SJCRH30 (cell line): ENCODE measurements around the gene IFT122. TPM values are rescaled to one million over a fixed set of nuclear protein-coding genes. Genes with fewer than 3 reads are reported as not detected.

ENCODE experiments used
- DNase-seq, 2 experiments: peaks; one replicate each; pipeline ENCODE4 v3.0.0-alpha.2; 2015 to 2020
- H3K27ac ChIP-seq: fragments of 250-450 bp; sonication (Bioruptor Pico); 2 replicates; pipeline ENCODE4 v1.5.1; 2020; ENCODE audit warnings: mild to moderate bottlenecking, moderate library complexity
- H3K27me3 ChIP-seq: fragments of 250-450 bp; sonication (Bioruptor Pico); 2 replicates; pipeline ENCODE4 v1.5.1; 2020; ENCODE audit warnings: mild to moderate bottlenecking, moderate library complexity
- H3K36me3 ChIP-seq: fragments of 250-450 bp; sonication (Bioruptor Pico); 2 replicates; pipeline ENCODE4 v1.5.1; 2020; ENCODE audit warnings: mild to moderate bottlenecking, moderate library complexity
- H3K4me1 ChIP-seq: fragments of 250-450 bp; sonication (Bioruptor Pico); 2 replicates; pipeline ENCODE4 v1.5.1; 2020; ENCODE audit warnings: mild to moderate bottlenecking, moderate library complexity
- H3K4me3 ChIP-seq: fragments of 250-450 bp; sonication (Bioruptor Pico); 2 replicates; pipeline ENCODE4 v1.5.1; 2020; ENCODE audit warnings: mild to moderate bottlenecking, moderate library complexity
- H3K9me3 ChIP-seq: fragments of 250-450 bp; sonication (Bioruptor Pico); replicated peaks from 2 replicates; pipeline ENCODE4 v1.5.1; 2020; ENCODE audit warnings: mild to moderate bottlenecking, moderate library complexity
- total RNA-seq: library from RNA; depleted of rRNA; stranded (reverse); fragments of >200 nt; shearing (Covaris generic); gene quantifications from 2 replicates; pipeline ENCODE4 v1.2.3, GENCODE V29; 2014

IFT122 gene
- total RNA-seq, 1 experiment from 2014 or later, result 18.1 TPM

- Histone ChIP-seq H3K4me1 (no peaks in the 10 kb centered on the region), H3K27ac (no peak overlapping the region), H3K36me3 (no peaks in the 10 kb centered on the region), H3K9me3 (no peaks in the 10 kb centered on the region), H3K27me3 (no peaks in the 10 kb centered on the region), H3K4me3 (no peak overlapping the region)
- DNase-seq, result no peak
These were observed 17.1 kb upstream of the IFT122 start for GRCh38 chr3:129422897-129423296.

- Histone ChIP-seq H3K4me3 (no peak overlapping the region), H3K9me3 (no peaks in the 10 kb centered on the region), H3K4me1 (no peaks in the 10 kb centered on the region), H3K27me3 (no peaks in the 10 kb centered on the region), H3K36me3 (peaks cover 5% of the 10 kb centered on the region), H3K27ac (no peak overlapping the region)
- DNase-seq, result no peak
These were observed 15.7 kb upstream of the IFT122 start for GRCh38 chr3:129424185-129424841.

GRCh38 chr3:129425213-129425612 lies 14.8 kb upstream of the IFT122 start:
- no peaks in the 10 kb centered on the region for H3K9me3 ChIP-seq
- no peaks in the 10 kb centered on the region for H3K27me3 ChIP-seq
- no peak overlapping the region for H3K27ac ChIP-seq
- no peaks in the 10 kb centered on the region for H3K4me1 ChIP-seq
- H3K4me3 ChIP-seq, result no peak overlapping the region
- no peak for DNase-seq
- peaks cover 10% of the 10 kb centered on the region for H3K36me3 ChIP-seq

GRCh38 chr3:129425619-129426018 lies 14.4 kb upstream of the IFT122 start:
- H3K4me3 ChIP-seq, result no peak overlapping the region
- H3K36me3 ChIP-seq, result peaks cover 14% of the 10 kb centered on the region
- no peaks in the 10 kb centered on the region for H3K4me1 ChIP-seq
- H3K27me3 ChIP-seq, result no peaks in the 10 kb centered on the region
- no peak overlapping the region for H3K27ac ChIP-seq
- no peaks in the 10 kb centered on the region for H3K9me3 ChIP-seq
- DNase-seq, result no peak

GRCh38 chr3:129428007-129428375 lies 12.0 kb upstream of the IFT122 start:
- Histone ChIP-seq H3K27me3 (no peaks in the 10 kb centered on the region), H3K4me3 (no peak overlapping the region), H3K36me3 (peaks cover 36% of the 10 kb centered on the region), H3K9me3 (no peaks in the 10 kb centered on the region), H3K27ac (no peak overlapping the region), H3K4me1 (no peaks in the 10 kb centered on the region)
- DNase-seq, result no peak

- Histone ChIP-seq H3K4me3 (no peak within 1 kb of the TSS), H3K9me3 (no peaks in the 10 kb centered on the region), H3K27ac (no peak within 1 kb of the TSS), H3K4me1 (no peaks in the 10 kb centered on the region), H3K27me3 (no peaks in the 10 kb centered on the region), H3K36me3 (peaks cover 40% of the 10 kb centered on the region)
- no peak for DNase-seq
These were observed 11.5 kb upstream of the IFT122 start, which contains the start of gene EFCAB12 for GRCh38 chr3:129428376-129429079. Gene EFCAB12 (minus strand): TSS chr3:129428636. CDS start chr3:129428488, 148 bp downstream.

- Histone ChIP-seq H3K4me3 (no peak overlapping the region), H3K4me1 (no peaks in the 10 kb centered on the region), H3K9me3 (no peaks in the 10 kb centered on the region), H3K36me3 (peaks cover 44% of the 10 kb centered on the region), H3K27ac (no peak overlapping the region), H3K27me3 (no peaks in the 10 kb centered on the region)
- DNase-seq, result no peak
These were observed 11.0 kb upstream of the IFT122 start for GRCh38 chr3:129429080-129429451.

- no peaks in the 10 kb centered on the region for H3K27me3 ChIP-seq
- H3K9me3 ChIP-seq, result no peaks in the 10 kb centered on the region
- peaks cover 49% of the 10 kb centered on the region for H3K36me3 ChIP-seq
- no peak for DNase-seq
- no peak overlapping the region for H3K4me3 ChIP-seq
- H3K4me1 ChIP-seq, result no peaks in the 10 kb centered on the region
- no peak overlapping the region for H3K27ac ChIP-seq
These were observed 10.4 kb upstream of the IFT122 start for GRCh38 chr3:129429602-129430001.

GRCh38 chr3:129432036-129432435 lies 8.0 kb upstream of the IFT122 start:
- DNase-seq, result peak in 1 of 2 experiments; percentile 24
- peaks cover 63% of the 10 kb centered on the region for H3K36me3 ChIP-seq
- H3K4me1 ChIP-seq, result no peaks in the 10 kb centered on the region
- H3K27ac ChIP-seq, result no peak overlapping the region
- no peak overlapping the region for H3K4me3 ChIP-seq
- H3K27me3 ChIP-seq, result no peaks in the 10 kb centered on the region
- H3K9me3 ChIP-seq, result no peaks in the 10 kb centered on the region

GRCh38 chr3:129432671-129433070 lies 7.4 kb upstream of the IFT122 start:
- H3K27ac ChIP-seq, result no peak overlapping the region
- no peaks in the 10 kb centered on the region for H3K27me3 ChIP-seq
- peaks cover 69% of the 10 kb centered on the region for H3K36me3 ChIP-seq
- no peaks in the 10 kb centered on the region for H3K4me1 ChIP-seq
- H3K9me3 ChIP-seq, result no peaks in the 10 kb centered on the region
- no peak overlapping the region for H3K4me3 ChIP-seq
- no peak for DNase-seq

- no peaks in the 10 kb centered on the region for H3K4me1 ChIP-seq
- no peak for DNase-seq
- no peak overlapping the region for H3K4me3 ChIP-seq
- H3K27ac ChIP-seq, result no peak overlapping the region
- H3K9me3 ChIP-seq, result no peaks in the 10 kb centered on the region
- H3K36me3 ChIP-seq, result peaks cover 69% of the 10 kb centered on the region
- H3K27me3 ChIP-seq, result no peaks in the 10 kb centered on the region
These were observed 6.5 kb upstream of the IFT122 start for GRCh38 chr3:129433565-129433964.

- no peaks in the 10 kb centered on the region for H3K4me1 ChIP-seq
- no peak overlapping the region for H3K27ac ChIP-seq
- H3K4me3 ChIP-seq, result no peak overlapping the region
- no peaks in the 10 kb centered on the region for H3K27me3 ChIP-seq
- peaks cover 66% of the 10 kb centered on the region for H3K36me3 ChIP-seq
- DNase-seq, result no peak
- H3K9me3 ChIP-seq, result no peaks in the 10 kb centered on the region
These were observed 5.9 kb upstream of the IFT122 start for GRCh38 chr3:129434140-129434539.

- Histone ChIP-seq H3K27me3 (no peaks in the 10 kb centered on the region), H3K27ac (no peak overlapping the region), H3K36me3 (peaks cover 58% of the 10 kb centered on the region), H3K4me3 (no peak overlapping the region), H3K4me1 (no peaks in the 10 kb centered on the region), H3K9me3 (no peaks in the 10 kb centered on the region)
- DNase-seq, result no peak
These were observed 4.7 kb upstream of the IFT122 start for GRCh38 chr3:129435367-129435766.

GRCh38 chr3:129439226-129439816 lies 703 bp upstream of the IFT122 start:
- H3K4me3 ChIP-seq, result peak overlapping the region; percentile 76

GRCh38 chr3:129440618-129441190 lies 680 bp downstream of the IFT122 start:
- DNase-seq, result no peak
- peak overlapping the region; percentile 76 for H3K4me3 ChIP-seq
- peak overlapping the region; percentile 32 for H3K27ac ChIP-seq
- peaks cover 14% of the 10 kb centered on the region; the same call in 1 of the 2 replicates for H3K36me3 ChIP-seq
- peaks cover 9% of the 10 kb centered on the region for H3K4me1 ChIP-seq
- no peaks in the 10 kb centered on the region for H3K27me3 ChIP-seq
- H3K9me3 ChIP-seq, result no peaks in the 10 kb centered on the region

More at GRCh38 chr3:129439226-129439816, 703 bp upstream of the IFT122 start:
- Histone ChIP-seq H3K27me3 (no peaks in the 10 kb centered on the region), H3K4me1 (peaks cover 9% of the 10 kb centered on the region), H3K27ac (peak overlapping the region; percentile 28), H3K9me3 (no peaks in the 10 kb centered on the region), H3K36me3 (peaks cover 23% of the 10 kb centered on the region)
- peak; percentile 42 to 55 for DNase-seq
